ENCODE data around the gene FGFR2.

The FGFR2 gene

DNA sequence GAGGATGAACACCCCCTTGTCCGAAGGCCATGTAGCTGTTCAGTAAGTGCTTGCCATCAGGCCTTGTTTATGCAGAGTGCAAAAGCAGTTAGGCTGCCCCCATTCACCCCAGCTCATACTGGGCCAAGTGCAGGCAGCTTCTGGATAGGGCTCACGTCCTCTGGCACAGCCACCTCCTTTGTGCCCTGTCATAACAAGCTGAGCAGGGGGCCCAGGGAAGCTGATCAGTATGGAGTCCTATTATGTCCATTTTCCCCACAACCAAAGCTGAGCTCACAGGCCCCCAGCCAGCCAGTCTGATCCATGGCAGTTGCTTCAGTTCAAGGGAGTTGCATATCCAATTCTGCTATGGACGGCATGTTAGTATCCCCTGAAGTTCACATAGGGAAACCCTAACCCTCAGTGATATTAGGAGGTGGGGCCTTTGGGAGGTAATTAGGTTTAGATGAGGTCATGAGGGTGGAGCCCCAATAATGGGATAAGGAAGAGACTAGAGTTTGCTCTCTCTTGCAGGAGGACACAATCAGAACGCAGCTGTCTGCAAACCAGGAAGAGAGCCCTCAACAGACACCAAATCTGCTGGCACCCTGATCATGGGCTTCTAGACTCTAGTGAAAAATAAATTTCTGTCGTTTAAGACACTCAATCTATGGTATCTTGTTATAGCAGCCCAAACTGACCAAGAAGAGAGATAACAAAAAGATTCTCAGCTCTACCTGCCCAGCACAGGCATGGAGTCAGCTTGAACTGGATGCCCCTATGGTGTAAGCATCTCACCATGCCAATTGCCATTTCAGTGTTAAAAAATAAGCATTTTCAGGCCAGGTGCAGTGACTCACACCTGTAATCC is 155.9 kb downstream of the FGFR2 start:
- FAIRE-seq: no peak

GRCh38 chr10:121440461-121440860 is 157.8 kb downstream of the FGFR2 start:
- FAIRE-seq: no peak

GRCh38 chr10:121438333-121438732 is 159.9 kb downstream of the FGFR2 start:
- no peak for FAIRE-seq

- no peak for FAIRE-seq
Measured at GRCh38 chr10:121437596-121437995, 160.6 kb downstream of the FGFR2 start.

GRCh38 chr10:121436630-121437341 is 161.5 kb downstream of the FGFR2 start:
- no peak for FAIRE-seq

GRCh38 chr10:121436281-121436629 is 162.0 kb downstream of the FGFR2 start:
- FAIRE-seq: no peak

- no peak for FAIRE-seq
Measured at GRCh38 chr10:121435099-121435875, 163.0 kb downstream of the FGFR2 start.

DNA sequence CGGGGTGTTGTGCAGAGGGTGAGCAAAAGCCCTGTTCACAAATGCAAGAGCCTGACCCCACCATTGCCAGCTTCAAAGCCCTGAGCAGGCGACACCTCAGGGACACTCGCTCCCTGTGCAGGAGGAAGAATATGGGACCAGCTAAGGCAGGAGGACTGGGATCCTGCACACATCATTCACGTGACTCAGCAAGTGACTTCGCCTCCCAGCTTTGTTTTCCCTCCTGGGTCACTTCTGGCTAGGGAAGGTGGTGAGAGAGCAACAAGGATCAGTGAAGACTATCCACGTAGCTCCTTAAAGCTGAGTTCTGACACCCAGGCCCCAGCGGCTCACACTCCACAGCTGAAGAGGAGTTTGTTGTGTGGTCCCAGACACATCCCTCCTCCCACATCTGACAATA is 164.3 kb downstream of the FGFR2 start:
- no peak for FAIRE-seq

GRCh38 chr10:121428867-121429266 is 169.4 kb downstream of the FGFR2 start:
- no peak for FAIRE-seq
